ENCODE results near the gene OTOGL. TPM values are rescaled to one million over a fixed set of nuclear protein-coding genes. Genes with fewer than 3 reads are reported as not detected.
"Not testable (repeated sequence)": the region's sequence is repeated elsewhere in the genome, so short reads cannot be mapped to it uniquely, and the experiment has no call there.

OTOGL gene
- total RNA-seq, 2 donors from 2014 or later = 0.14 to 0.81 TPM

DNA sequence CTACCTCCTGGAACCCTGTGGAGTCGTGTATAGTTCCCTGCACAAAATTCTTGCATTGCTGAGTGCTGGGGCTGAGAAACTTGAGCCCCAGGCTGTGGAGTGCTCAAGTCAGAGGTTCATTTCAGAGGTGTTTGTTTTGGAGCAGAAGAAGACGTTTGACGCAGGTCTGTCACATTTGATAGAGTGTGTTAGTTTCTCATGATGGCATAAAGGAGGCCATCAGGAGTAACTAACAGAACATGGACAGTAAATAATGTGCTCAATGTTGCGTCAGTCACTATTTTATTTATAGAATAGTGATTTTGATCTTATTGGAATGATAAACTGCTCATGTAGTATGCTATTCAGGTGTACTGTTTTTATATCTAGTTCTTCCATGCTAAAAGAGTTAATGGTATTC is 44.2 kb downstream of the OTOGL start:
- H3K27ac ChIP-seq = no peak overlapping the region
- H3K36me3 ChIP-seq = no peaks in the 10 kb centered on the region
- no peak for ATAC-seq (ENCODE audit: insufficient number of reproducible peaks, low FRiP score, low read depth)
- no peak overlapping the region for H3K4me3 ChIP-seq
- no peaks in the 10 kb centered on the region for H3K27me3 ChIP-seq (replicated peaks; ENCODE audit: insufficient read depth)
- H3K4me1 ChIP-seq (ENCODE audit: control insufficient read depth in 1 of 2, low read depth in 2 of 2) = no peaks in the 10 kb centered on the region
- no peak for DNase-seq (ENCODE audit: low spot score)
- TF ChIP-seq, protein P1, sequence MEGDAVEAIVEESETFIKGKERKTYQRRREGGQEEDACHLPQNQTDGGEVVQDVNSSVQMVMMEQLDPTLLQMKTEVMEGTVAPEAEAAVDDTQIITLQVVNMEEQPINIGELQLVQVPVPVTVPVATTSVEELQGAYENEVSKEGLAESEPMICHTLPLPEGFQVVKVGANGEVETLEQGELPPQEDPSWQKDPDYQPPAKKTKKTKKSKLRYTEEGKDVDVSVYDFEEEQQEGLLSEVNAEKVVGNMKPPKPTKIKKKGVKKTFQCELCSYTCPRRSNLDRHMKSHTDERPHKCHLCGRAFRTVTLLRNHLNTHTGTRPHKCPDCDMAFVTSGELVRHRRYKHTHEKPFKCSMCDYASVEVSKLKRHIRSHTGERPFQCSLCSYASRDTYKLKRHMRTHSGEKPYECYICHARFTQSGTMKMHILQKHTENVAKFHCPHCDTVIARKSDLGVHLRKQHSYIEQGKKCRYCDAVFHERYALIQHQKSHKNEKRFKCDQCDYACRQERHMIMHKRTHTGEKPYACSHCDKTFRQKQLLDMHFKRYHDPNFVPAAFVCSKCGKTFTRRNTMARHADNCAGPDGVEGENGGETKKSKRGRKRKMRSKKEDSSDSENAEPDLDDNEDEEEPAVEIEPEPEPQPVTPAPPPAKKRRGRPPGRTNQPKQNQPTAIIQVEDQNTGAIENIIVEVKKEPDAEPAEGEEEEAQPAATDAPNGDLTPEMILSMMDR (IDR thresholded peaks at IDR 0.05) = no peak
- H3K9me3 ChIP-seq = no peaks in the 10 kb centered on the region

DNA sequence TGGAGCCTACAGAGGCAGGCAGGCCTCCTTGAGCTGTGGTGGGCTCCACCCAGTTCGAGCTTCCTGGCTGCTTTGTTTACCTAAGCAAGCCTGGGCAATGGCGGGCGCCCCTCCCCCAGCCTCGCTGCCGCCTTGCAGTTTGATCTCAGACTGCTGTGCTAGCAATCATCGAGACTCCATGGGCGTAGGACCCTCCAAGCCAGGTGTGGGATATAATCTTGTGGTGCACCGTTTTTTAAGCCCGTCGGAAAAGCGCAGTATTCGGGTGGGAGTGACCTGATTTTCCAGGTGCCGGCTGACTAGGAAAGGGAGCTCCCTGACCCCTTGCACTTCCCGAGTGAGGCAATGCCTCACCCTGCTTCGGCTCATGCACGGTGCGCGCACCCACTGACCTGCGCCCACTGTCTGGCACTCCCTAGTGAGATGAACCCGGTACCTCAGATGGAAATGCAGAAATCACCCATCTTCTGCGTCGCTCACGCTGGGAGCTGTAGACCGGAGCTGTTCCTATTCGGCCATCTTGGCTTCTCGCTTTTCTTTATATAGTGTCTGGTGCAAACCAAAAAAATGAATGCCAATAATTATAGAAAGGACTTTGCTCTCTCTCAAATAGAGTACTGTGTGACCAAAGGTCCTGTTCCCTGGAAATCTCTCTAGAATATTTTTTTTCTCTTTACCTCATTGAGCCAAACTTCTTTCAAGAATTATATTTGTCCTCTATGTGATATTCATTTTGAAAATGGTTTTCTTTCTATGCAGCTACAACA is 50.4 kb downstream of the OTOGL start:
- not testable (repeated sequence) for H3K36me3 ChIP-seq; ATAC-seq (ENCODE audit: insufficient number of reproducible peaks, low FRiP score, low read depth); H3K27ac ChIP-seq; H3K9me3 ChIP-seq; H3K4me3 ChIP-seq; H3K4me1 ChIP-seq (ENCODE audit: control insufficient read depth in 1 of 2, low read depth in 2 of 2); H3K27me3 ChIP-seq (replicated peaks; ENCODE audit: insufficient read depth); DNase-seq (ENCODE audit: low spot score)

DNA sequence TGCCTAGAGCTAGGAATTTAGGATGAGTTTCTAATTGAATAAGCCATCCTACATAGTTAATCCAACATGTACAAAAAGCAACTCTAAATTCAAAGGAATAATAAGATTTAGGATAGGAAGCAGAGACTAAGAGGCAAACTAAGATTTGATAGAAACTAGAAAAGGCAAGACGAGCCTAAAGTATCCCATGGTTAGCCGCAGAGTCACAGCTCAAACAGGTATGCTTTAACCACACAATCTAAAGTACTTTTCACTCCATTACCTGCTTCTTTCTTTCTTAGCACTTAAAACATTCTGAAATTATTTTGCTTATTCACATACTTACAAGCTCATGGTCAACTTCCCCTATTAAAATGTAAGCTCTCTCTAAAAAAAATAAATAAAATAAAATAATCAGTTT is 51.8 kb downstream of the OTOGL start:
- no peak for ATAC-seq (ENCODE audit: insufficient number of reproducible peaks, low FRiP score, low read depth)
- no peak overlapping the region for H3K4me3 ChIP-seq
- H3K9me3 ChIP-seq = no peaks in the 10 kb centered on the region
- TF ChIP-seq, protein P1 (IDR thresholded peaks at IDR 0.05) = no peak
- no peak overlapping the region for H3K27ac ChIP-seq
- DNase-seq (ENCODE audit: low spot score) = no peak
- no peaks in the 10 kb centered on the region for H3K4me1 ChIP-seq (ENCODE audit: control insufficient read depth in 1 of 2, low read depth in 2 of 2)
- H3K27me3 ChIP-seq (replicated peaks; ENCODE audit: insufficient read depth) = no peaks in the 10 kb centered on the region
- H3K36me3 ChIP-seq = no peaks in the 10 kb centered on the region

DNA sequence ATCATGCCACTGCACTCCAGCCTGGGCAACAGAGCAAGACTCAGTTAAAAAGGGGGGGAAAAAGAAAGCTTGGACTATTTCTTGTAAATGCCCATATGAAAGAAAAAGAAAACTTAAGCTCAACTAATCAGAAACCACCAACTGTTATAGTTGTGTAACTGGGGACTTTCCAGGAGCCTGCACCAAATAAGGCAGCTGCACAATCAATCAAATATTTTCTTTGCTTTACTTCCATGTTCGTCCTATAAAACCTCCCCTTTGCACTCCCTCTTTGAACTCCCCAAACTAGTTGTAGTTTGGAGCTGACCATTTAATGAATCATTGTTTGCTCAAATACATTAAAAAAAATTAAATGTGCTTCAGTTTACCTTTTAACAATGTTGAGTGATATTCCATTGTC is 54.9 kb downstream of the OTOGL start:
- Histone ChIP-seq H3K27me3 (replicated peaks; ENCODE audit: insufficient read depth) (no peaks in the 10 kb centered on the region), H3K36me3 (no peaks in the 10 kb centered on the region), H3K9me3 (no peaks in the 10 kb centered on the region), H3K27ac (no peak overlapping the region), H3K4me1 (ENCODE audit: control insufficient read depth in 1 of 2, low read depth in 2 of 2) (no peaks in the 10 kb centered on the region), H3K4me3 (no peak overlapping the region)
- no peak for ATAC-seq (ENCODE audit: insufficient number of reproducible peaks, low FRiP score, low read depth)
- TF ChIP-seq, protein P1 (IDR thresholded peaks at IDR 0.05) = no peak
- DNase-seq (ENCODE audit: low spot score) = no peak

DNA sequence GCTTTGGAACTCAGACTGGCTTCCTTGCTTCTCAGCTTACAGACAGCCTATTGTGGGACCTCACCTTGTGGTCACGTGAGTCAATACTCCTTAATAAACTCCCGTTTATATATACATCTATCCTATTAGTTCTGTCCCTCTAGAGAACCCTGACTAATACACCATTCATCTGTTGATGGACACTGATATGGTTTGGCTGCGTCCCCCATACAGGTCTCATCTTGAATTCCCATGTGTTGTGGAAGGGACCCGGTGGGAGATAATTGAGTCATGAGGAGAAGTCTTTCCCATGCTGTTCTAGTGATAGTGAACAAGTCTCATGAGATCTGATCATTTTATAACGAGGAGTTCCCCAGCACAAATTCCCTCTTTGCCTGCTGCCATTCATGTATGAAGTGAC is 57.0 kb downstream of the OTOGL start:
- H3K27ac ChIP-seq = no peak overlapping the region
- H3K4me3 ChIP-seq = no peak overlapping the region
- TF ChIP-seq, protein P1 (IDR thresholded peaks at IDR 0.05) = no peak
- H3K27me3 ChIP-seq (replicated peaks; ENCODE audit: insufficient read depth) = no peaks in the 10 kb centered on the region
- DNase-seq (ENCODE audit: low spot score) = no peak
- H3K9me3 ChIP-seq = no peaks in the 10 kb centered on the region
- no peaks in the 10 kb centered on the region for H3K4me1 ChIP-seq (ENCODE audit: control insufficient read depth in 1 of 2, low read depth in 2 of 2)
- no peaks in the 10 kb centered on the region for H3K36me3 ChIP-seq
- ATAC-seq (ENCODE audit: insufficient number of reproducible peaks, low FRiP score, low read depth) = no peak

DNA sequence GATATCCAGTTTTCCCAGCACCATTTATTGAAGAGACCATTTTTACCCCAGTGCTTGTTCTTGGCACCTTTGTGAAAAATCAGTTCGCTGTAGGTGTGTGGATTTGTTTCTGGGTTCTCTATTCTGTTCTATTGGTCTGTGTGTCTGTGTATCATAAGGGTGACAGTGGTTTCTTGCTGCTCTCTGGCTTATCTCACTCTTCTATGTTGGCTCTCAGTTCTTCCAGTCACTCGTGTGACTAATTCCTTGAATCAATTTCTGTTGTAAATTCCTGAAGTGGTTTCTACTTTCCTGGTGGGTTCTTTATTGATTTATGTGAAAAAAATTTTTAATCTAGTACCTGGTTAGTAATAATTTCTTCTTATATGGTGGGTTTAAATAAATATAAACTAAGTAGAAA is 58.3 kb downstream of the OTOGL start:
- Histone ChIP-seq H3K27me3 (replicated peaks; ENCODE audit: insufficient read depth) (no peaks in the 10 kb centered on the region), H3K4me3 (no peak overlapping the region), H3K9me3 (no peaks in the 10 kb centered on the region), H3K36me3 (no peaks in the 10 kb centered on the region), H3K4me1 (ENCODE audit: control insufficient read depth in 1 of 2, low read depth in 2 of 2) (no peaks in the 10 kb centered on the region), H3K27ac (no peak overlapping the region)
- no peak for ATAC-seq (ENCODE audit: insufficient number of reproducible peaks, low FRiP score, low read depth)
- TF ChIP-seq, protein P1 (IDR thresholded peaks at IDR 0.05) = no peak
- DNase-seq (ENCODE audit: low spot score) = no peak

Data from thoracic aorta (tissue), 2 donors.